ENCODE measurements around the gene CFAP54. TPM values are rescaled to one million over a fixed set of nuclear protein-coding genes. Genes with fewer than 3 reads are reported as not detected.
A peak's percentile ranks its signal among the peaks of the same experiment; 100 is the strongest.

CFAP54 gene
- total RNA-seq, 1 donor from 2014 or later = 1.1 TPM

DNA sequence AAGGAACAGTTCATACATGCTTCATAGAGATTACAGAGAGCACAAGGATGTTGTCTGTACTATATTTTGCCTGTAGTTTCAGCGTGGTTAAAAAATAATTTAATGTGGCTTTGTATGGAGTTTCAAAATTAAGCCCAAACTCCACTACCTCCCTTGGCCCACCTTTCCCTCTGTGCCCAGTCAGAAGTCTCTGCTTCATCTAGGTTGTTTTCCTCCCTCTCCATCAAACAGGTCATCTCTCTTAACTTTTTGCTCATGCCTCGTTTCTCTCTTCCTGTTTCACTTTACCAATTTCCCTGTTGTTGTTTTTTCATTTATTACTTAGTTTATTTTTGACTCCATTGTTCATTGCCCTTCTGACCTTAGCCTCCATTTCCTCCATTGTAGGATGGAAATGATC, 322.8 kb downstream of the CFAP54 start:
- H2AFZ ChIP-seq (ENCODE audit: low read depth, low read length) = no peak overlapping the region
- no peak for DNase-seq (ENCODE audit: low read depth)
- H3K9ac ChIP-seq (ENCODE audit: low read length) = no peak overlapping the region
- no peaks in the 10 kb centered on the region for H3K27me3 ChIP-seq (ENCODE audit: insufficient read depth, low read length)
- H3K36me3 ChIP-seq (ENCODE audit: insufficient read depth, low read length) = no peaks in the 10 kb centered on the region
- Mint-ChIP-seq H3K9me3 (ENCODE audit: unreplicated experiment) (no peaks in the 10 kb centered on the region), H3K36me3 (ENCODE audit: low read depth, unreplicated experiment) (no peaks in the 10 kb centered on the region), H3K27me3 (ENCODE audit: low read depth, unreplicated experiment) (no peaks in the 10 kb centered on the region), H3K4me3 (ENCODE audit: unreplicated experiment) (no peak overlapping the region), H3K4me1 (ENCODE audit: low read depth, unreplicated experiment) (peaks cover 15% of the 10 kb centered on the region), H3K27ac (ENCODE audit: unreplicated experiment) (no peak overlapping the region)
- H3K4me3 ChIP-seq (ENCODE audit: insufficient read depth, low read depth, low read length) = no peak overlapping the region
- no peaks in the 10 kb centered on the region for H3K9me3 ChIP-seq (ENCODE audit: insufficient read depth, low read depth, low read length)
- no peak overlapping the region for H3K4me2 ChIP-seq (ENCODE audit: low read length)
- peaks cover 16% of the 10 kb centered on the region for H3K4me1 ChIP-seq (ENCODE audit: insufficient read depth, low read length)
- no peaks in the 10 kb centered on the region for H3K79me2 ChIP-seq (ENCODE audit: insufficient read depth, low read length)
- no peak overlapping the region for H3K27ac ChIP-seq (ENCODE audit: low read depth, low read length)
- no peaks in the 10 kb centered on the region for H4K20me1 ChIP-seq (ENCODE audit: insufficient read depth, low read length)
- FAIRE-seq = no peak
- TF ChIP-seq EZH2 (IDR thresholded peaks at IDR 0.05; ENCODE audit: insufficient read depth, low read length) = no peak
- TF ChIP-seq, protein P1, sequence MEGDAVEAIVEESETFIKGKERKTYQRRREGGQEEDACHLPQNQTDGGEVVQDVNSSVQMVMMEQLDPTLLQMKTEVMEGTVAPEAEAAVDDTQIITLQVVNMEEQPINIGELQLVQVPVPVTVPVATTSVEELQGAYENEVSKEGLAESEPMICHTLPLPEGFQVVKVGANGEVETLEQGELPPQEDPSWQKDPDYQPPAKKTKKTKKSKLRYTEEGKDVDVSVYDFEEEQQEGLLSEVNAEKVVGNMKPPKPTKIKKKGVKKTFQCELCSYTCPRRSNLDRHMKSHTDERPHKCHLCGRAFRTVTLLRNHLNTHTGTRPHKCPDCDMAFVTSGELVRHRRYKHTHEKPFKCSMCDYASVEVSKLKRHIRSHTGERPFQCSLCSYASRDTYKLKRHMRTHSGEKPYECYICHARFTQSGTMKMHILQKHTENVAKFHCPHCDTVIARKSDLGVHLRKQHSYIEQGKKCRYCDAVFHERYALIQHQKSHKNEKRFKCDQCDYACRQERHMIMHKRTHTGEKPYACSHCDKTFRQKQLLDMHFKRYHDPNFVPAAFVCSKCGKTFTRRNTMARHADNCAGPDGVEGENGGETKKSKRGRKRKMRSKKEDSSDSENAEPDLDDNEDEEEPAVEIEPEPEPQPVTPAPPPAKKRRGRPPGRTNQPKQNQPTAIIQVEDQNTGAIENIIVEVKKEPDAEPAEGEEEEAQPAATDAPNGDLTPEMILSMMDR (IDR thresholded peaks at IDR 0.05; ENCODE audit: insufficient read depth, low read depth, low read length) = no peak

DNA sequence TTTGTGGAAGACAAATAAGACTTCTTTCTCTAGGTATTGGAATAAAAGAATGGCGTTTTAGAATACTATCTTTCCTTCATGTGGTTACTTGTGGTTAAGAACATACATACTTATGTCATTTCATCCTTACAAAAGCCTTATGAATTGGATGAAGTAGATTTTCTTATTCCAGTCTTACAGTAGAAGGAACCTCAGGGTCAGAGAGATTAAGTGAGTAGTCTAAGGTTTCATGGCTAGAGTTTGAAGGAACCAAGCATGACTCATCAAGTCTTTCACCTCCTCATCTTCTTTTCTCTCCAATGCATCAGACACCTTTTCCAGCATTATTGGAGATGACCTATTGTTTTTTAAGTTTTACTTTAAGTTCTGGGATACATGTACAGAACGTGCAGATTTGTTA, 324.8 kb downstream of the CFAP54 start:
- peaks cover 15% of the 10 kb centered on the region for H3K4me1 Mint-ChIP-seq (ENCODE audit: low read depth, unreplicated experiment)
- H3K4me3 Mint-ChIP-seq (ENCODE audit: unreplicated experiment) = no peak overlapping the region

DNA sequence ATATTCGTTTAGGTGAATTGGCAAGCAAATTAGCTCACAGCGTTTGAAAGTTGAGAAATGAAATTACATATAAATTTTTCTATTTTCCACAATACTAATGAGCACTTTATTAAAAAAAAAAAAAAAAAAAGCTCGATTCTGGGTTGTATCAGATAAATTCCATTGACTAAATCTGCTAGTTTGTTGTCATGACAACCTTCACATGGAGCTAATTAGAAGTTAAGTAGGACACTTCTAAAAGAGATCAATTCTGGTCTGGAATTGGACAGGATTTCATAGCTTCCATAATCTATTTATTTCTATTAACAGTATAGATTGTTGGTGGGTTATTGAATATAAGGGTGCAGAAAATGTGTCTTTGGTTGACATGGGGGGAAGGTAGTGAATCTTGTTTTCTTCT, 332.2 kb downstream of the CFAP54 start:
- no peaks in the 10 kb centered on the region for H3K4me1 Mint-ChIP-seq (ENCODE audit: low read depth, unreplicated experiment)
- H3K36me3 Mint-ChIP-seq (ENCODE audit: low read depth, unreplicated experiment) = no peaks in the 10 kb centered on the region
- no peak overlapping the region for H3K4me3 Mint-ChIP-seq (ENCODE audit: unreplicated experiment)
- Histone ChIP-seq H3K4me2 (ENCODE audit: low read length) (no peak overlapping the region), H3K79me2 (ENCODE audit: insufficient read depth, low read length) (no peaks in the 10 kb centered on the region), H3K27me3 (ENCODE audit: insufficient read depth, low read length) (no peaks in the 10 kb centered on the region), H3K9ac (ENCODE audit: low read length) (no peak overlapping the region), H4K20me1 (ENCODE audit: insufficient read depth, low read length) (no peaks in the 10 kb centered on the region), H3K9me3 (ENCODE audit: insufficient read depth, low read depth, low read length) (no peaks in the 10 kb centered on the region), H3K4me3 (ENCODE audit: insufficient read depth, low read depth, low read length) (no peak overlapping the region), H3K27ac (ENCODE audit: low read depth, low read length) (no peak overlapping the region), H3K4me1 (ENCODE audit: insufficient read depth, low read length) (no peaks in the 10 kb centered on the region), H2AFZ (ENCODE audit: low read depth, low read length) (no peak overlapping the region), H3K36me3 (ENCODE audit: insufficient read depth, low read length) (no peaks in the 10 kb centered on the region)
- H3K27ac Mint-ChIP-seq (ENCODE audit: unreplicated experiment) = no peak overlapping the region
- TF ChIP-seq, protein P1 (IDR thresholded peaks at IDR 0.05; ENCODE audit: insufficient read depth, low read depth, low read length) = no peak
- no peak for TF ChIP-seq EZH2 (IDR thresholded peaks at IDR 0.05; ENCODE audit: insufficient read depth, low read length)
- DNase-seq (ENCODE audit: low read depth) = no peak
- no peak for FAIRE-seq
- H3K9me3 Mint-ChIP-seq (ENCODE audit: unreplicated experiment) = peaks cover 6% of the 10 kb centered on the region
- no peaks in the 10 kb centered on the region for H3K27me3 Mint-ChIP-seq (ENCODE audit: low read depth, unreplicated experiment)

More for the DNA sequence above, 324.8 kb downstream of the CFAP54 start:
- Histone ChIP-seq H2AFZ (ENCODE audit: low read depth, low read length) (no peak overlapping the region), H4K20me1 (ENCODE audit: insufficient read depth, low read length) (no peaks in the 10 kb centered on the region), H3K4me3 (ENCODE audit: insufficient read depth, low read depth, low read length) (no peak overlapping the region), H3K4me1 (ENCODE audit: insufficient read depth, low read length) (peaks cover 16% of the 10 kb centered on the region), H3K9ac (ENCODE audit: low read length) (no peak overlapping the region), H3K27me3 (ENCODE audit: insufficient read depth, low read length) (no peaks in the 10 kb centered on the region), H3K36me3 (ENCODE audit: insufficient read depth, low read length) (no peaks in the 10 kb centered on the region), H3K27ac (ENCODE audit: low read depth, low read length) (no peak overlapping the region), H3K4me2 (ENCODE audit: low read length) (no peak overlapping the region), H3K9me3 (ENCODE audit: insufficient read depth, low read depth, low read length) (no peaks in the 10 kb centered on the region), H3K79me2 (ENCODE audit: insufficient read depth, low read length) (no peaks in the 10 kb centered on the region)
- H3K9me3 Mint-ChIP-seq (ENCODE audit: unreplicated experiment) = peaks cover 2% of the 10 kb centered on the region
- TF ChIP-seq, protein P1 (IDR thresholded peaks at IDR 0.05; ENCODE audit: insufficient read depth, low read depth, low read length) = no peak
- TF ChIP-seq EZH2 (IDR thresholded peaks at IDR 0.05; ENCODE audit: insufficient read depth, low read length) = no peak
- DNase-seq (ENCODE audit: low read depth) = peak; percentile 87
- no peak for FAIRE-seq
- no peaks in the 10 kb centered on the region for H3K27me3 Mint-ChIP-seq (ENCODE audit: low read depth, unreplicated experiment)
- no peak overlapping the region for H3K27ac Mint-ChIP-seq (ENCODE audit: unreplicated experiment)
- H3K36me3 Mint-ChIP-seq (ENCODE audit: low read depth, unreplicated experiment) = no peaks in the 10 kb centered on the region
